HG02840 (cell line): Measurements from ENCODE around the gene CRYGD.
"Not testable (repeated sequence)": the region's sequence is repeated elsewhere in the genome, so short reads cannot be mapped to it uniquely, and the experiment has no call there.

Experiments
- ATAC-seq: cut with Tn5 transposase; IDR thresholded peaks from one replicate; pipeline ENCODE4 v1.9.1; 2021; ENCODE audit warnings: mild to moderate bottlenecking, moderate library complexity, moderate number of reproducible peaks; ENCODE audit not compliant: unreplicated experiment, low FRiP score

The CRYGD gene

DNA sequence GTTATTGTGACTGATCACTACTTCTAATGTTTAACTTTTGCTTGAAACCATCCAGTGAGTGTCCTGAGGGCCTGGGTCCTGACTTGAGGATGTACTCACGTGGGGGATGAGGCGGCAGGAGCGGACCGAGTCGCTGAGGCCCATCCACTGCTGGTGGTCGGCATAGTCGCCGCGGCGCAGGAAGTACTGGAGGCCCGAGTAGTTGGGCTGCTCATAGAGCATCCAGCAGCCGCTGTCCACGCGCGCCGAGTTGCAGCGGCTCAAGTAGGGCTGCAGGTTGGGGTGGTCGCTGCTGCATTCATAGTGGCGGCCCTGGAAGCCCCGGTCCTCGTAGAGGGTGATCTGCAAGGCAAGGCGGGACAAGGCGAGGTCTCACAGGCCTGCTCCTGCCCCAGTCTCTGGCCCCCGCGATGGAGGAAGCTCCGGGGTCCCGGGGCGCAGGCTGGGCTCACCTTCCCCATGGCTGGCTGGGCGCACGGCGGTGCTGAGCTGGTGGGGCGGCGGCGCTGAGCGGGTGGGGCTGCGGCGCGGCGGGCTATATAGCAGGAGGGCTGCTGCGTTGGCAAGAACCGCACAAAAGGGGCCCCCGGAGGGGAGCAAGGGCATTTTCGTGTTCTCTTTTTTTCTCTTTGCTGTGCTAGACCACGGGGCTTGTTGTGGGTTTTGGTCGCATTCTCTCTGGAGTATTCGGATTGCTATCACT, at the start of gene CRYGD:
Gene CRYGD, minus strand, starts transcription at position 512 of the 703 bp plus-strand sequence. Its CDS starts 51 bp downstream, at position 461.
- not testable (repeated sequence) for ATAC-seq

DNA sequence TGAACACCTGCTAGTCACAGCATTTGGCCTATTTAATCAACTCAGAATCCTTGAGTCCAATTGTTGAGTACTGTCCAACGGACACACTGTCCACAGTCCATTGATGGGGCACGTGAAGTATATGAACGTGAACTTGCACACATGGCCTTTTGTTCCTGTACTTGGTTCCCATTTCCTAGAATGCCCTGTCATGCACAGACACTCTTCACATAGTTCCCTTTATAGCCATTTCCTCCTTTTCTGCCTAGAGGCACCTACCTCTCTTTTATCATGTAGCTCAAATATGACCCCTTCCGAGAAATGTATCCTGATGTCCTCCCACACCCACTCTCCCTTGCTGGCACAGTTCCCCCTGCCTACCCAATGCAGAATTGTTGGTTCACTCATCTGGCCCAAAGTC, 47.8 kb upstream of the CRYGD start:
- no peak for ATAC-seq

DNA sequence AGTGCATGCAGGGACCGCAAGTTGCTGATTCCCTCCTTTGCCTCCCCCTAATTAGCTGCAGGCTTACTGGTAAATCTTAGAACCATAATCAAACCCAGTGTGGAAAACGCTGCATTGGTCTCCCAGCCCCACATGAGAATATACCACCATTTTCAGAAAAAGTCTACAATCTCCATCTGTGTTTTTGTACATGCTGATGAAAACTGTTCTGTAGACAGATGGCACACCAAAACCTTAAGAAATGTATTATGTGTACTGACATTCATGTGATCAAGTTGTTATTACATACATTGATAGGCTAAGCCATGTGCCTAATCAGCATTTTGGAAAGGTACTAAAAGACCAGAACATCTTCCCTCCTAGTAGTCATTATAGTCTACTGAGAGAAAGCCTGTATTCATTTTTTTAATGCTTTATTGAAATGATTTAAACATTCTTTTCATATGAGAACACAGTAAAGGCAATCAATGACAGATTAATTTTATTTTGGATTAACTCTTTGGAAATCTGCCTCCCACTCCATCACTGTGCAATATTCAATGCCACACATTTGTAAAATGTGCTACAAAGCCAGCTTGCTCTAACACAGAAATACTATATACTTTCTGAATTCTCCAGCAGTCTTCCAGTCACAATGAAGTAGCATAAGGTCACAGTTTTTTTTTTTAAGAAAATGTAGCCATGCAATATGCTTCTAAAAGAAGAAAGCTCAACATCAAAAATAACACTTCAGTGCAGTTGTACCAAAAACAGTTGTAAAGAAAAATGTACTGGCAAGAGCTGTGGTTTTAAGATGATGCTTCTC, 40.8 kb upstream of the CRYGD start:
- ATAC-seq = no peak

DNA sequence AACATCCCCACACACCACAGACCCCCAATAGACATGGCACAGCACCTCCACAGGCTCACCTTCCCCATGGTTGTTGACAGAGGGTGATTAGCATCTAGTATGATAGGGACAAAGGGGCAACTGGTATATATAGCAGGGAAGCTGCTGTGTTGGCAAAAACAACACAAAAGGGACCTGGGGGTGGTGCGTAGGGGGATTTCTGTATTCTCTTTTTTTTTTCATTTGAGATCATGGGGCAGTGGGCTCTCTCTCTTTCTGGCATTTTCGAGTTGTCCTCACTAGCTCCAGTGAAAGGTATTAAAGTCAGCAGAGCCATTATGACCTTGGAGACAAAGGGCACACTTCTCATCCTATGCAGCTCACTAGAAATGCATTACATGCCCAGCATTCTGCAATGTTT, 39.2 kb upstream of the CRYGD start, which contains the start of gene CRYGA:
Gene CRYGA, minus strand, starts transcription at position 101 of the 400 bp plus-strand sequence. Its CDS starts 33 bp downstream, at position 68.
- ATAC-seq = no peak

DNA sequence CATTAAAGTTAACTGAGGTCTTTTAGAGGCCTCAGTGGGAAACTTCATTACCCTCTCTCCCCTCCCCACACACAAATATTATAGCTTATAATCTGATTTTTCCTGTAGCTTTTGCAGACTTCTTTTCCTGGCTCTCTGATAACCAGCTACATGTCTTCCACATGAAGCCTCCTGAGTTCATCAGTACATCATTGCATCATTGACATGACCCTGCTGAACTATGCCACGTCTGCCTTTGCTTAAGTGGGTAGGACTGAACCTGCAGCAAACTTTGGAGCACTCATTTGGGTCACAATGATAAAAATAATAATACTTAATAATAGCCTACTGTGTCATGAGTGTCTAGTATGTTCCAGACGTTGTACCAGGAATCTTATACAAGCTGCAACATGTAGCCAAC, 32.1 kb upstream of the CRYGD start:
- ATAC-seq = no peak

DNA sequence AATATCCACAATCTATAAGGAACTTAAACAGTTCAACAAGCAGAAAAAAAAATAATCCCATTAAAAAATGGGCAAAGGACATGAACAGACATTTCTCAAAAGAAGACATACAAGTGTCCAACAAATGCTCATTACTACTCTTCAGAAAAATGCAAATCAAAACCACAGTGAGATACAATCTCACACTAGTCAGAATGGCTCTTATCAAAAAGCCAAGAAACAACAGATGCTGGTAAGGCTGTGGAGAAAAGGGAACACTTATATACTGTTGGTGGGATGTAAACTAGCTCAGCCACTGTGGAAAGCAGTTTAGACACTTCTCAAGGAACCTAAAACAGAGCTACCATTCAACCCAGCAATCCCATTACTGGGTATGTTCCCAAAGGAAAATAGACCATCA, 28.8 kb upstream of the CRYGD start:
- ATAC-seq = no peak

DNA sequence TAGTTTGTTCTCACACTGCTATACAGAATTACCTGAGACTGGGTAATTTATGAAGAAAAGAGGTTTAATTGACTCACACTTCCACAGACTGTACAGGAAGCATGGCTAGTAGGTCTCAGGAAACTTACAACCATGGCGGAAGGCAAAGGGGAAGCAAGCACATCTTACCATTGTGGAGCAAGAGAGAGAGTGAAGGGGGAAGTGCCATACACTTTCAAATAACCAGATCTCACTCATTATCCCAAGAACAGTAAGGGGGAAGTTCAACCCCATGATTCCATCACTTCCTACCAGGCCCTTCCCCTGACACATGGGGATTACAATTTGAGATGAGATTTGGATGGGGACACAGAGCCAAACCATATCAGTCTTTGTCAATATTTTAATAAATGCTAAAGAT, 26.6 kb upstream of the CRYGD start:
- ATAC-seq = no peak

DNA sequence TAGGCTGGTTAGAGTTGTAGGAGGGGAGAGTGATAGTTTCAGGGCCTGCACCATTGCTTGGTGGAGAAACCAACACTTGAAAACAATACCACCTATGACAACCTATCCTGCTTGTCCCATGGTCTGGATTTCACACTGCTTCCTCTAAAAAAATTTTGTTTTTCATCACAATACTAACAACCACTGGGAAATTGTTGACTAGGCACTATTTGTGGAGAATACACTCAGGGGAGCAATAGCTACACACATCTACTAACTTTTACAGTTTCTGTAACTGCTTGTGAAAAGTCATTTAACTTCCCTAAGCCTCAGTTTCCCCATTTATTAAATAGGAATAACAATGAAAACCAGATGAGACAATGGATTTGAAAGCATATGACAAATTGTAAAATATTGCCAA, 25.8 kb upstream of the CRYGD start:
- no peak for ATAC-seq

DNA sequence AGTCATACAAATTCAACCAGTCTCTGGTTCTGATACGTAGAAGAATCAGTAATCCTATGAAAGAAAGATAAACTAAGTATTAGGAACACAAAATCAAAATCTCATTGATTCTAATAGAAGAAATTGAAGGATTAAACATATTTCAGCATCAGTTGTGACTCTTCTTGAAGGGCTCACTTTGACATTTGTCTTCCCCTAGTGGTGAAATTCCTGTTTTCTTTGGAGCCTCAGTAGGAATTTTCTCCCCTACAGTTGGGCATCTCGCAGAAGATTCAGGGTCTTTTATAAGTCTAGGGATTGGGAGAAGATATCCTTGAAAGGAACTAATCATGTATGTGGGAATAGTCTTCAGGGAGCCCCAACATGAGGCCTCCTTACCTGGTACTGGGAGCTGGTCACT, 24.5 kb upstream of the CRYGD start:
- ATAC-seq = no peak

DNA sequence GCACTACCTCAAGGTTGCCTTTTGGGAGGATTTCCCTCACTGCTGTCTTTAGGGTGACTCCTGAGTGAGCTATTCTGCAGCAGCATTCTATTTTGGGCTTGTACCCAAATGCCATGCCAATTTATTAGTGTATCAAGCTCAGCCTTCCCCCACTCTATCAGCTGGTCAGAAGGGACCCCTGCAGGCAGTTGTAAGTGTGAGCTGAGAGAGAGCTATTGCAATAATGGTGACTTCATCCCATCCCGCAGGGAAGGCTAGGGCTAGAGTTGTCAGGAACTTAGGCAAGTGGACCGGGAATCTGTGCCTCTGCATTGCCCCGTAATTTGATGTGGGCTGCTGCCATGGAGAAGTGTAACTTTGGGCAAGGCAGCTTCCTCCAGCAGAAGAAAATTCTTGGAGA, 23.4 kb upstream of the CRYGD start:
- ATAC-seq = no peak

DNA sequence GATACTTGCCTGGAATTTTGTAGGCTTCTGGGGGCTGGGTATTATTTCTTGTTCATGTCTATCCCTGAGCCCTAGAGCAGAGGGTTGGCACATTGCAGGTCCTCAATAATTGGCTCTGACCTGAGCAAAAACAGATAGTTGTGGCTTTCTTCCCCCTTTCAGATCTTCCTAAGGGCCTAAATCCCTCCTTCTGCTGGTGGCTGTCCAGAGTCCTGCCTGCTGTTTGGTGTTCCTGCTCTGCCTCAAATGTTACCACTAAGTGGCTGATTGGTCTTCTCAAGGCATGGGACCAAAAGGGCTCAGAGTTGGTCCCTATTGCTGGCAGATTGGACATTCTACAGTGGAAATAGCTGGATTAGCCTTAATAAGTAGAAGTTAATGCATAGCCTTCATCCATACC, 22.7 kb upstream of the CRYGD start:
- no peak for ATAC-seq

DNA sequence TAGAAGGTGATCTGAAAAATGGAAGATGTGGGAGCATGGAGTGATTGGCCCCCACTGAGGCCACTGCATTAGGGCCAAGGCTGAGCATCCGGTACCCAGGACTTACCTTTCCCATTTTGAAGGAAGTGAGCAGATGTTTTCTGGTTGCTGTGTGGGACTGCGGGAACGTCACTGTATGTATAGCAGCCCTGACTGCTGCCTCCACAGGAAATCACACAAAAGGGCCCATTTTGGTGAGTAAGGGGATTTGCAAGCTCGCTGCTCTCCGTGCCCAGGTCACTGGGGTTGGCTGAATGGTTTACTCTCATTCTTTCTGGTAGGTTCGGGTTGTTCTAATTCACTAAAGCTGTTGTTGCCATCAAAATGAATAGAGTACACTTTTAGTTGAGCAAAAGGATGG, 21.7 kb upstream of the CRYGD start, which contains the start of gene CRYGB:
Gene CRYGB, minus strand, starts transcription at position 153 of the 400 bp plus-strand sequence. Its CDS starts 38 bp downstream, at position 115.
- ATAC-seq = no peak

DNA sequence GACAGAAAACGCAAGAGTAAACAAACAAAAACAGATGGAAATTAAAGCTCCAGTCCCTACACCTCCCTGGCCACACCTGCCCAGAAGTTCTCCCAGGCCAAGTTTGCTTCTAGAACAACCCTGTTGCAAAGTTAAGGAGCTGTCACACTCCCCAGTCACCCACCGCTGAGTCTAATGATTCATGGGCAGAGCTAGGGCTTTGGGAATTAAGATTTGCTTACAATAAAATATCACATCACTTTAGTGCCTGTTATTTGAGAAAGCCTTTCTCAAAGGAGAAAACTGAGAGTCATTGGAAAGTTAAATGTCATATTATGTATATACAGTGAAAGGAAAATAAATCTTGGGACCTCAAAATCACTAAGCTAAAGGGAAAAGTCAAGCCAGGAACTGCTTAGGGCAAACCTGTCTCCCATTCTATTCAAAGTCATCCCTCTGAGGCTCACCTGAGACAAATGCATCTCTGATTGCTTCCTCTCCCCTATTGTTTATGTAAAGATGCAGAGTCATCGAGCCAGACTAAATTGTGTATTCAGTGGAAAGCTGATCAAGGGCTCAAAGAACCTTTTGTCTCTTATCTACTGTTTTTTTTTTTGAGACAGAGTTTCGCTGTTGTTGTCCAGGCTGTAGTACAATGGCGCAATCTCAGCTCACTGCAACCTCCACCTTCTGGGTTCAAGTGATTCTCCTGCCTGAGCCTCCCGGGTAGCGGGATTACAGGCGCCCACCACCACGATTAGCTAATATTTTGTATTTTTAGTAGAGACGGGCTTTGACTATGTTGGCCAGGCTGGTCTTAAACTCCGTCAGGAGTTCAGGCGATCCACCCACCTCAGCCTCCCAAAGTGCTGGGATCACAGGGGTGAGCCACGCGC, 18.8 kb upstream of the CRYGD start:
- no peak for ATAC-seq

DNA sequence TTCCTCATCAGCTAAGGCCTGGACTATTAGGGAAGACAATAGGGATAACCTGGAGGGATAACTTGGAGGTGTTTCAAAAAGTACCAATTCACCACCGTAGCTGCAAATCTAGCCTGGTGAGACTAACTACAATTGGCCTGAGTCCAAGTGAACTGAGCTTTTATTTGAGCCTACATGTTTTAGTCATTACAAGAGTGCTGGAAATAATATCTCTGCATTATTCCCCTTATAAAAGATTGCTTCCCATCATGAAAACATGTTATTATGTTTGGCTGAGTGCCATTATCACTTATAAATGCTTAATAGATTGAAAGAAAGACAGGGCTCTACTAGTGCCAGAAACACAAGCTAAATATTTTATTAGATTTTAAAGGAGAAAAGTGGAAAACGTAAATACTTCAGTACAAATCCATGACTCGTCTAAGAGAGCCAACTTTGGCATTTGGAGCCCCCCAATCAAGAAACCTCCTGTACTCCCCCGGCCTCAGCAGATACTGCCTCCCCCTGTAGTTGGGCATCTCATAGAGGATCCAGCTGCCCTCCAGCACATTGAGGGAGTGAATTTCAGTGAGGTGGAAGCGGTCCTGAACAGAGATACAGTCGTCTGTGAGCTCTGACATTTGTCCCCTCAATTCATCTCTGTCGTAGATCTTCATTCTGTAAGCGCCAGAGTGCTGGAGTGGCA, 18.1 kb upstream of the CRYGD start:
- no peak for ATAC-seq

DNA sequence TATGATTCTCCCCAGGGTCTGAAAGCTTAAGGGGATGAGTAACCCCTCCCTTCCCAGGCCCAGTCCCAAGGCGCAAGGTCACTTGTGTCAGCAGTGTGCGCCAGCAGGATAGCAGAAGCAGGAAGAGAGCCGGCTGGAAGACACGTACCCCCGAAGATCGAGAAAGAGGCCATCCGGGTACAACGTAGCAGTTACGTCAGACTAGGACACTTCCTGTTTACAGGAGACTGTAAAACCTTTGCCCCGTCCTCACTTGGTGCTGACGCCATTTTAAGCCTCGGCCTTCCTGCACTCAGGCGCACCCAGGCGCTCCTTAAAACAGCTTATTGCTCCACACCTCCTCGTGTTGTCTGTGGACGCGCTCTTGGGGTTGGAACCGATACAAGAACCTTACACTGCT, 15.1 kb upstream of the CRYGD start:
- ATAC-seq = no peak

DNA sequence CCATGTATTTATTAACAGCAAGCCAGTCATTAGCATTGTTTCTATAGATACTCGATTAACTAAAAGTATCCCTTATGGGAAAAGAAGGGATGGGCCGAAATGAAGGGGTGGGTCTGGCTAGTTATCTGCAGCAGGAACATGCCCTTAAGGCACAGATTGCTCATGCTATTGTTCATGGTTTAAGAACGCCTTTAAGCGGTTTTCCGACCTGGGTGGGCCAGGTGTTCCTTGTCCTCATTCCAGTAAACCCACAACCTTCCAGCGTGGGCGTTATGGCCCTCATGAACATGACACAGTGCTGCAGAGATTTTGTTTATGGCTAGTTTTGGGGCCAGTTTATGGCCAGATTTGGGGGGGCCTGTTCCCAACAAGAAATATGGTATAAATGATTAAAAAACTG, 14.0 kb upstream of the CRYGD start:
- not testable (repeated sequence) for ATAC-seq

DNA sequence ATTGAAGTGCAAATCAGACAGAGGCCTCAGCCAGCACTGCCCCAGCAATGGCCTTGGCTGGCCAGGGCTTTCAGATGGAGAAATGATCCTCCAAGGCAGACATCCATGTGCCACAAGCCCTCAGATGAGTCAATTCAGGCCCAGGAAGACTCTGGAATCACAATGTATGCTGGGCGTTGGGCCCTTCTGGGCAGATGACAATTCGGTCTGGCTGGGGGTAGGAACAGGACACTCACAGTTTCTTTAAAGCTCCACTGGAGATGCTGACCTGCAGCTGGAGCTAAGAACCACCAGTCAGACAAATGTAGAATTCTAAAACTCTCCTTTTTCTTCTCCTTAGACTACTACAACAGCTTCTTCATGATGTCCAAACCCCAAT, 12.4 kb upstream of the CRYGD start:
- ATAC-seq = no peak

DNA sequence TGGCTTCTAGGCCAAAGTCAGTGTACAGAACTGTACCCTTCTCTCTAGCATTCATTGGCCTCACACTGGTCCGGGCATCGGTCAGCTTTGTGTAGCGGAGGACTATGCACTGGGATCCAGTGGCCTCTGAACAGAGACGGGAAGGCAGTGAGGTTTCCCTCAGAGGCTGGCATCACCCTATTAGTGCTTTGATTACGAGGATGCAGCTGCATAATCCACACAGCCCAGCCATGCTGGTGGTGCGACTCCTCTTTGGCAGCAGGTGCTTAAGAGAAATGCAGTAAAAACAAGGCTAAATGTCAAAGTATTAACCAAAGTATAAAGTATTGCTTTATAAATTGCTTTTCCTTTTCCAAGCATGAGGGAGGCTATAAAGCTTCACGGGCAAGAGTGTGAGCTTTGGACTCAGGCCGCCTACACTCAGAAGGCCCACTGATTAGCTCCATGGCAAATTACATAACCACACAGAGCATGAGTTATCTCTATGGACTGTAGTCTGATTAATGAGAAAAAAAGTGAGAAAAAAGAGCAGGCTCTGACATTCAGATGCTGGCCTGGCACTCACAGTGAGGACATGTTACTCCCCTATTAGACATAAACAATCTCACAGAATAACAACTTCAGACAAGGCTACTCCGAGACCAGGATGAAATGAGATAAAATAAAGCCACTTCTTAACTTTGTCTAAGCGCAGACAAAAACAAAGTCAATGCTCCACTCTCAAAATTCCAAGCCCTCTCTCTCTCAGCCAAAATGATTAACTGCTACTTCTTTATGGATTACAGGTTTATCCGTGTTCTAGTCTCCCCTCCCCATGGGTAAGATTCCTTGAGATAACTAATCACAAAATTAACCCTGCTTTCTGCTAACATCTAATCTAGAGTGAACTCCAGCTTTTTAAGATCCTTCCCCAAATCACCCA, 11.7 kb upstream of the CRYGD start:
- ATAC-seq = no peak

DNA sequence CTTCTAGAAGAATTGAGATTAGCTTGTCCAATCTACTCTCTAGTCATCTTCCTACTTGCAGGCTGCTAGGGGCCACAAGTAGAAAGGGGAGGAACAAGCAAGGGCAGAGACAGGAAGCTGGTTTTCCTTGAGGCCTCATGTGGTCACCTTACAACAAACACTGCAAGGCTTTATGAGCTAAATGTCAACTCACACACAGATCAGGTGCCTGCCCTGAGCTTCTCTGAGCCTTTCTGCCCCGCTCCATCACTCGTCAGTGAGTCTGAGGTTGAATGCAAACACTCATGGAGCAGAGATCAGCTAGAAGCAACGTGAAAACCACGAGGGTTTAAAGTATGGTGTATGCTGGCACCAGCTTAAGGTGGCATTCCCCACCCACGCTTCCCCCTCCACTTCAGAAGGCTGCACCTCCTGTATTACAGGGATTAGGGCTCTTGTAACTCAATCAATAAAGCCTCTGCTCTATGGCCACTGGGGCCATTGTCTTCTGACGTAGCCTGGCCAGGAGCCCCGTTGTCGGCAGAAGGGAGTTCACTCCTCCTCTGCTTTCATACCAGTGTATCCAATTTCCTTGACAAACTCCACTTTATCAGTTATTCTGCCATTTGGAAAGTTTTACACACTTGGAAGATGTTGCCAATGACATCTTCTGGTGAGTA, 10.7 kb upstream of the CRYGD start:
- ATAC-seq = no peak
